ENCODE results near the gene CD300LG.

Gene CD300LG

DNA sequence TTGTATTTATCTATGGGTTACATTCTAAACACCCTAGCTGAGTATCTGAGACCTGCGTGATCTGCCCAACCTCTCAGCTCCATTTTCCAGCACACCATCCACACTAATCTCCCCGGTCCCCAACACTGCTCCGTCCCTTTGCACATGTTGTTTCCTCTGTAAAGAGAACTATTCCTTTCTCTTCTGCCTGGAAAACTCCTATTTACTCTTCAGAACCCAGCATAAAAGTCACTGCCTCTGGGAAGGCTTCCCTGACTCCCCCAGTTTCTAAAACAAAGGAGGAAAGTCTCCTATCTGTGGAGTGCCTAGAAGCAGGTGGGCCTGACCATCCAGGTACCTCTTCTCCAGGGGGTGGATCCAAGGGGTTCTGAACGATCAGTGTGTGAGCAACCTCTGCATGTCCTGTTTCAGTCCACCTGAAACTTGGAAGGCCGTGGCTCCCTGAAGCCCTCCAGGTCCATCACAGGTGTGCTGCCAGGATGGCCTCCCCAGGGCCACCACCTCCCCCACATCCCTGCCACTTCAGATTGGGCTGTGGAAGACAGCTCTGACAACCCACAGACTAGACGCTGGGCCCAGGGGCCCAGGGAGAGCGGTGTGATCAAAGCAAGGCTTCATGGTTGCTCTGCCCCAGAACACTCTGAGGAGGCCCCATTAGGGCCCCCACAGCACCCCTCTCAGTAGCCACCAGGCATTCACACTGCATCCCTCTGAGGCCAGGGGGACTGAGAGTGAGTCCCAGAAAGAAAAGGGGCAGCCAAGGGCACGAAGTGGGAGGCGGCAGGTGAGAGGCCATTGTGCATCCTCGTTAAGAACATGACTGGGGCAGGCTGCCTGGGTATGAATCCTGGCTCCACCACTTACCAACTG, 34.3 kb upstream of the CD300LG start:
- H3K36me3 ChIP-seq (ENCODE audit: control insufficient read depth in 1 of 2, insufficient read depth in 2 of 2, low read length in 2 of 2), result peaks cover 0 to 4% of the 10 kb centered on the region in 2 donors
- H3K27me3 ChIP-seq (ENCODE audit: control insufficient read depth in 1 of 2, insufficient read depth in 2 of 2, low read length in 2 of 2), result no peaks in the 10 kb centered on the region
- H3K4me1 ChIP-seq (ENCODE audit: control insufficient read depth in 1 of 2, insufficient read depth in 2 of 2, low read length in 2 of 2), result peaks cover 8 to 9% of the 10 kb centered on the region in 2 donors
- no peaks in the 10 kb centered on the region for H3K9me3 ChIP-seq (ENCODE audit: control insufficient read depth in 1 of 2, low read length in 2 of 2)
- H3K4me3 ChIP-seq (ENCODE audit: low read depth in 1 of 2, low read length in 2 of 2), result no peak overlapping the region
- no peak overlapping the region for H3K9ac ChIP-seq (ENCODE audit: low read depth in 1 of 2, low read length in 2 of 2)
- no peak overlapping the region for H3K27ac ChIP-seq (ENCODE audit: low read depth, low read length)

DNA sequence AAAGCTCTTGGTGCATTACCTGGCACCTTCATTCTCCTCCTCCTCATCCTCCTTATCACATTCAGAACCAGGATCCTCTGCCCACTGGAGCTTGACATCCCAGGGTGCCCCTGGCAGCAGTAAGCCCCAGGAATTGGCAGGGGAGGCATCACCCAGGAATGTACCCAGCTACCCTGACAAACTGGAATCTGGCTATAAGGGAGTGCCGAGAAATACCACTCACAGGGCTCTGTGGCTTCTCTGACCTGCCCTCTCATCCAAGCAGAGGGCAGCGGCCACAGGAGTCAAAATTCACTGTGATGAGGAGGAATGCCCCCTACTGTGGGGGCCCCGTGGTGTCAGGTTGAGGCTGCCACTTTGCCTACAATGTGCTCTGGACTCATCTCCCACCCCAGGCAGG, 33.6 kb upstream of the CD300LG start:
- Histone ChIP-seq H3K9ac (ENCODE audit: low read depth in 1 of 2, low read length in 2 of 2) (no peak overlapping the region), H3K27me3 (ENCODE audit: control insufficient read depth in 1 of 2, insufficient read depth in 2 of 2, low read length in 2 of 2) (no peaks in the 10 kb centered on the region), H3K4me3 (ENCODE audit: low read depth in 1 of 2, low read length in 2 of 2) (no peak overlapping the region), H3K9me3 (ENCODE audit: control insufficient read depth in 1 of 2, low read length in 2 of 2) (no peaks in the 10 kb centered on the region), H3K27ac (ENCODE audit: low read depth, low read length) (no peak overlapping the region), H3K36me3 (ENCODE audit: control insufficient read depth in 1 of 2, insufficient read depth in 2 of 2, low read length in 2 of 2) (peaks cover 0 to 4% of the 10 kb centered on the region in 2 donors), H3K4me1 (ENCODE audit: control insufficient read depth in 1 of 2, insufficient read depth in 2 of 2, low read length in 2 of 2) (peaks cover 8 to 9% of the 10 kb centered on the region in 2 donors)

DNA sequence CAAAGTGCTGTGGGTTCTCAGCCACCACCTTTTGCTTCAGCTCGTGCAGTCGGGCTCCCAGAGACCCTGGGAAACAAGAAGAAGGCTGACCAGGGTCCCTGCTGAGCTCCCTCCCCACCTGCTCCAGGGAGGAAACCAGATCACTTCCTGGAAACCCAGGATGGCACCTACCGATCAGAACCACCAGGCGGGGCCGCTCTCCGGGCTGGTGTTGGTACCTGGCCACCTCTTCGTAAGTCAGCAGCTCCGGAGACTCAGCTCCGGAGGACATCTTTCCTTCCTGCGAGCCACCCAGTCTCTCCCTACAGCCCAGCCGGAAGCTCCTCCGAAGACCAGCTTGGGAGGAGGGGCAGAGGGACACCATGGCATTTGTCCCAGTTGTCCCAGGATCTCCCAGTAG, 33.0 kb upstream of the CD300LG start:
- Histone ChIP-seq H3K27ac (ENCODE audit: low read depth, low read length) (no peak overlapping the region), H3K4me3 (ENCODE audit: low read depth in 1 of 2, low read length in 2 of 2) (no peak overlapping the region), H3K36me3 (ENCODE audit: control insufficient read depth in 1 of 2, insufficient read depth in 2 of 2, low read length in 2 of 2) (peaks cover 0 to 4% of the 10 kb centered on the region in 2 donors), H3K9ac (ENCODE audit: low read depth in 1 of 2, low read length in 2 of 2) (no peak overlapping the region), H3K4me1 (ENCODE audit: control insufficient read depth in 1 of 2, insufficient read depth in 2 of 2, low read length in 2 of 2) (peaks cover 8 to 9% of the 10 kb centered on the region in 2 donors), H3K9me3 (ENCODE audit: control insufficient read depth in 1 of 2, low read length in 2 of 2) (no peaks in the 10 kb centered on the region), H3K27me3 (ENCODE audit: control insufficient read depth in 1 of 2, insufficient read depth in 2 of 2, low read length in 2 of 2) (no peaks in the 10 kb centered on the region)

DNA sequence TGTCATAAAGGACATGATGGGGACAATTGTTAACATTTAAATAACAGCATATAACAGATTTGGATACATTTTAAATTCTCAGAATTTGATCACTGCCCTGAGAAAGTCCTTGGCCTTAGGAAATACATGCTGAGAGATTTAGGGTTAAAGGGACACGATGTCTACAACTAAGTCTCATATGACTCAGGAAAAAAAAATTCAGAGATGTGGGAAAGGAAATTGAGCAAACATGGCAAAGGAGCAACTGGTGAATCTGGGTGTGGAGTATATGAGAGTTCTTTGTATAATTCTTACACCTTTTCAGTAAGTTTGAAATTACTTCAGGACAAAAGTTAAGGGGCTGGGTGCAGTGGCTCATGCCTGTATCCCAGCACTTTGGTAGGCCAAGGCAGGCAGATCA, 32.3 kb upstream of the CD300LG start:
- H3K27me3 ChIP-seq (ENCODE audit: control insufficient read depth in 1 of 2, insufficient read depth in 2 of 2, low read length in 2 of 2), result no peaks in the 10 kb centered on the region
- peaks cover 0 to 4% of the 10 kb centered on the region in 2 donors for H3K36me3 ChIP-seq (ENCODE audit: control insufficient read depth in 1 of 2, insufficient read depth in 2 of 2, low read length in 2 of 2)
- no peak overlapping the region for H3K27ac ChIP-seq (ENCODE audit: low read depth, low read length)

DNA sequence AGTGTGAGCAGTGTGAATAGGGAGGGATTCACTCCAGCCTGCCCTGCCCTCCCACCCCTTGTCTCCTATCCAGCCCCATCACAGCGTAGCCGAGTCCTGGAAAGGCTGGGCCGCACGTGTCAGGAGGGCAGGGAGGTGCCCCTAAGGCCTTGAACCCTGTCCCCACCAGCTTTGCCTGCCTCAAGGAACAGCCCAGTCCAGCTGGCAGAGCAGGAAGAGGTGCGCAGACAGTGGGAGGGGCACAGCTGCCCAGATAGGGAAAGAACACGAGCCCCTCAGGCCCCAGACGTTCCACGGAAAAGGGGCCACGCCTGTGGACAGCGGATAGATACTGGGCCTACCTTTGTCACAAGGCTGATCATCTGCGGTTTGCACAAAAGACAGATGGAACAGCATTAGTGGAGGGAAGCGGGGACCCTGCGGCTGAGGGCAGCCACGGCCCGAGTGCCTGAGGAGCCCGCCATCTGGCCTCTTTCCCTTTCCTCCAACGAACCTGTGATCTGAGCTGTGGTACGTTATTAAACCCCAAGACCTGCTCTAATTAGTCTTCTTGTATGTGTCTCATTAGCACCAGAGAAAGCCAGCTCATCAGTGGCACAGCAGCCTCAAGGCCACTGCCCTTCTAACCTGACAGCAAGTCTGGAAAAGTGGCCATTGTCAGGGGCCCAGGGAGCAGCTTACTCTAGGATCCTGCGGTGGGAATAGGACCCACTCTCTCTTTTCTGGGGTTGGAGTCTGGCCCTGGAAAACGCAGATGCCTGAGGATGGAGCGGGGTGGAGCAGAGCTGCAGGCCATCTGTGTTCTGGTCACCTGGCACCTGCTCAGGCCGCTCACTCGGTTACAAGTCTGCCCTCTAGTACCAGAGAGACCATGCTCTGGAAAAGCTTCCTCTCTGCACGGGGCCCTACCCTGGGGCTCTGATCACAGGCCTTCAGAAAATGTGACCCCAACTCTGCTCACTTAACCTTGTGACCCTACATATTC, 30.3 kb upstream of the CD300LG start:
- Histone ChIP-seq H3K27ac (ENCODE audit: low read depth, low read length) (no peak overlapping the region), H3K9ac (ENCODE audit: low read depth in 1 of 2, low read length in 2 of 2) (no peak overlapping the region), H3K27me3 (ENCODE audit: control insufficient read depth in 1 of 2, insufficient read depth in 2 of 2, low read length in 2 of 2) (no peaks in the 10 kb centered on the region), H3K9me3 (ENCODE audit: control insufficient read depth in 1 of 2, low read length in 2 of 2) (no peaks in the 10 kb centered on the region), H3K36me3 (ENCODE audit: control insufficient read depth in 1 of 2, insufficient read depth in 2 of 2, low read length in 2 of 2) (peaks cover 0 to 4% of the 10 kb centered on the region in 2 donors), H3K4me3 (ENCODE audit: low read depth in 1 of 2, low read length in 2 of 2) (no peak overlapping the region), H3K4me1 (ENCODE audit: control insufficient read depth in 1 of 2, insufficient read depth in 2 of 2, low read length in 2 of 2) (peaks cover 8 to 9% of the 10 kb centered on the region in 2 donors)

More for the DNA sequence above, 32.3 kb upstream of the CD300LG start:
- Histone ChIP-seq H3K4me3 (ENCODE audit: low read depth in 1 of 2, low read length in 2 of 2) (no peak overlapping the region), H3K9me3 (ENCODE audit: control insufficient read depth in 1 of 2, low read length in 2 of 2) (no peaks in the 10 kb centered on the region), H3K4me1 (ENCODE audit: control insufficient read depth in 1 of 2, insufficient read depth in 2 of 2, low read length in 2 of 2) (peaks cover 8 to 9% of the 10 kb centered on the region in 2 donors), H3K9ac (ENCODE audit: low read depth in 1 of 2, low read length in 2 of 2) (no peak overlapping the region)

DNA sequence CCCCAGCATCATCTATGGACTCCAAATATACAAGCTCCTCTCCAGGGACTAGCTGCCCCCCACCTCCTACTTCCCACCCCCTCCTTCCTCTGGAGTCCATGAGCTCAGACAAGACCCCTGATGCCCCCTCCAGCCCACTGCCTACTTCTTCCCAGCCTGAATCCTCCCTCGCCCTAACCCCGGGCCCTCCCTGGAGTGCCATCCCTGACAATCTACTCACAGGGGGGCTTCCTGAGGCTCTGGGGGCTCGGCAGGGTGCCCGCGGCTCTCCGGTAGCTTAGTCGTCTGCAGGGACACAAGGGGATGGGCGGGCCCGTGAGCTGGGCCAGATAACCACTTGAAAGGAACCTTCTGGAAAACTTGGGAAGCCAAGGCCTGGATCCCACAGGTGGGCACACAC, 29.1 kb upstream of the CD300LG start:
- H3K4me1 ChIP-seq (ENCODE audit: control insufficient read depth in 1 of 2, insufficient read depth in 2 of 2, low read length in 2 of 2), result peaks cover 11 to 12% of the 10 kb centered on the region in 2 donors
- H3K4me3 ChIP-seq (ENCODE audit: low read depth in 1 of 2, low read length in 2 of 2), result no peak overlapping the region
- H3K36me3 ChIP-seq (ENCODE audit: control insufficient read depth in 1 of 2, insufficient read depth in 2 of 2, low read length in 2 of 2), result peaks cover 0 to 4% of the 10 kb centered on the region in 2 donors
- H3K27me3 ChIP-seq (ENCODE audit: control insufficient read depth in 1 of 2, insufficient read depth in 2 of 2, low read length in 2 of 2), result no peaks in the 10 kb centered on the region
- no peak overlapping the region for H3K9ac ChIP-seq (ENCODE audit: low read depth in 1 of 2, low read length in 2 of 2)
- H3K27ac ChIP-seq (ENCODE audit: low read depth, low read length), result no peak overlapping the region
- H3K9me3 ChIP-seq (ENCODE audit: control insufficient read depth in 1 of 2, low read length in 2 of 2), result no peaks in the 10 kb centered on the region

DNA sequence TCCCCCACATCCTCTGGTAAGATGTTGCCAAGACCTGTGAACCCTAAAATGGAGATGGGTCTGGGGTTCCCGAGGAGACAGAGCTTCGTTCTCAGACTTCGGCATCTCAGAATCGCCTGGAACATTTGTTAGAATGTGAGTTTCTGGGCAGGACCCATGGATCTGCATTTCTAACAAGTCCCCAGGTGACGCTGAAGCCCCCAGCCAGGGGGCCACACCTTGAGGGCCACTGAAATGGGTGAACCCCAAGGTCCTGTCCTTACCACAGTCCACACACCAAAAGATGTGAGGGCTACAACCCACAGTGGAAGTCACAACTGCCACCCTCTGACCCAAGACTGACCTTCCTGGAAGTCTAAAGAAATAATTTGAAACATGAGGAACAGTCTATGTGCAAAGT, 28.0 kb upstream of the CD300LG start:
- Histone ChIP-seq H3K4me3 (ENCODE audit: low read depth in 1 of 2, low read length in 2 of 2) (no peak overlapping the region), H3K27me3 (ENCODE audit: control insufficient read depth in 1 of 2, insufficient read depth in 2 of 2, low read length in 2 of 2) (no peaks in the 10 kb centered on the region), H3K9me3 (ENCODE audit: control insufficient read depth in 1 of 2, low read length in 2 of 2) (no peaks in the 10 kb centered on the region), H3K36me3 (ENCODE audit: control insufficient read depth in 1 of 2, insufficient read depth in 2 of 2, low read length in 2 of 2) (peaks cover 0 to 4% of the 10 kb centered on the region in 2 donors), H3K27ac (ENCODE audit: low read depth, low read length) (no peak overlapping the region), H3K4me1 (ENCODE audit: control insufficient read depth in 1 of 2, insufficient read depth in 2 of 2, low read length in 2 of 2) (peaks cover 17 to 21% of the 10 kb centered on the region in 2 donors), H3K9ac (ENCODE audit: low read depth in 1 of 2, low read length in 2 of 2) (no peak overlapping the region)

DNA sequence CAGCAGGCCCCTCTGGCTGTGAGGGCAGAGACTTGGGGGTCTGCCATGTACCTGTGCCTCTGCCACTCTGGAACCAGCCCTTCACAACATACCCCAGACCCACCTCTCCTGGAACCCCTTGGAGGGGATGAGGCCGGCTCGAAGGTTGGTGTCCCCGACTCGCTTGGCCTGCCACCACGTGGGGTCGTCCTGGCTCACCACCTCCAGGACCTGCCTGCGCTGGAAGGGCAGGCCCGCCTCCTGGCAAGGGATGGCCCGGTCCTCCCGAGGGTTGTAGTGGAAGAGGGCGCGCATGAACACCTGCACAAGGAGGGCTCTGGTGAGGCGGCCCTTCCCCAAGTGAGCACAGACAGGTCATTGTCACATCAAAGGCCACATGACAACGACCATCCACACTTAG, 26.2 kb upstream of the CD300LG start:
- peaks cover 17 to 25% of the 10 kb centered on the region in 2 donors for H3K4me1 ChIP-seq (ENCODE audit: control insufficient read depth in 1 of 2, insufficient read depth in 2 of 2, low read length in 2 of 2)
- H3K27ac ChIP-seq (ENCODE audit: low read depth, low read length), result no peak overlapping the region
- no peaks in the 10 kb centered on the region for H3K9me3 ChIP-seq (ENCODE audit: control insufficient read depth in 1 of 2, low read length in 2 of 2)
- peaks cover 0 to 4% of the 10 kb centered on the region in 2 donors for H3K36me3 ChIP-seq (ENCODE audit: control insufficient read depth in 1 of 2, insufficient read depth in 2 of 2, low read length in 2 of 2)
- H3K9ac ChIP-seq (ENCODE audit: low read depth in 1 of 2, low read length in 2 of 2), result no peak overlapping the region
- no peaks in the 10 kb centered on the region for H3K27me3 ChIP-seq (ENCODE audit: control insufficient read depth in 1 of 2, insufficient read depth in 2 of 2, low read length in 2 of 2)
- H3K4me3 ChIP-seq (ENCODE audit: low read depth in 1 of 2, low read length in 2 of 2), result no peak overlapping the region

DNA sequence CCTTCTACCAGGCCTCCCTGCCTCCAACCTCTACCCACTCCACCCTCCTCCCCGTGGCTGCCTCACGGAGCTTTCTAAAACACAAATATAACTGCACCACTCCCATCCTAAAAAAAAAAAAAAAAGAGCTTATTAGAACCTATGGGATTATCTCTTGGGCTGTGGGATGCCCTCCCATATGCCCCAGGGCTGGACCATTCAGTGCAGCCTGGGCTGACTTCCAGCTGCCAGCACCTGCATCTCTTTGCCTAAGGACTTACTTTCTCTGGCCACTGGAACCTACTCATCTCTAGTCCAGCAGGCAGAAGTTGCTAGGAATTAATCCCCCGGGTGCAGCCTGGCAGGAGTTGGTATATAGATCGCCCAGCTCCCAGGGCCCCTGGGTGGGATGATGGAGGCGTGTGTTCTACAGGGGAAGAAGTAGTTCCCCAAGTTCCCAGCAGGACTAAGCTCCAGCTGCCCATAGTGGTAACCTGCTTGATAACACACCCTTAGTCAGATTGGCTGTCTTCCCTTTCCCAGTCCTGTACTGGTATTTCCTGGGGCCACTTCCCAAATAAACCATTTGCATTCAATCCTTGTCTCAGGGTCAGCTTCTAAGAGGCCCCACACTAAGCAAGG, 24.3 kb upstream of the CD300LG start:
- no peak overlapping the region for H3K4me3 ChIP-seq (ENCODE audit: low read depth in 1 of 2, low read length in 2 of 2)
- H3K36me3 ChIP-seq (ENCODE audit: control insufficient read depth in 1 of 2, insufficient read depth in 2 of 2, low read length in 2 of 2), result peaks cover 0 to 4% of the 10 kb centered on the region in 2 donors
- H3K9ac ChIP-seq (ENCODE audit: low read depth in 1 of 2, low read length in 2 of 2), result peak overlapping the region in 1 of 2 donors; percentile 29
- peaks cover 7 to 16% of the 10 kb centered on the region in 2 donors for H3K4me1 ChIP-seq (ENCODE audit: control insufficient read depth in 1 of 2, insufficient read depth in 2 of 2, low read length in 2 of 2)
- H3K27ac ChIP-seq (ENCODE audit: low read depth, low read length), result no peak overlapping the region
- H3K27me3 ChIP-seq (ENCODE audit: control insufficient read depth in 1 of 2, insufficient read depth in 2 of 2, low read length in 2 of 2), result no peaks in the 10 kb centered on the region
- no peaks in the 10 kb centered on the region for H3K9me3 ChIP-seq (ENCODE audit: control insufficient read depth in 1 of 2, low read length in 2 of 2)

Data from duodenal mucosa (tissue), 2 donors.